Tibial nerve (tissue), 4 donors: Measurements from ENCODE around the gene ABCA9. TPM values are rescaled to one million over a fixed set of nuclear protein-coding genes. Genes with fewer than 3 reads are reported as not detected.

Experiments
- DNase-seq, 2 donors: peaks; one replicate each; pipeline ENCODE4 v3.0.0-alpha.2; 2019; ENCODE audit warnings: low spot score in 2 of 2
- H3K27ac ChIP-seq, 4 donors: fragments of 200-600 bp; sonication (generic) in 3 of 4; one replicate each; pipeline ENCODE4 v1.5.1; 2017 to 2019; ENCODE audit warnings: mild to moderate bottlenecking in 1 of 4
- H3K27me3 ChIP-seq, 2 donors: fragments of 200-600 bp; sonication (generic) in 1 of 2; one replicate each; pipeline versions ENCODE4 v1.5.1 to v1.6.0; 2017 to 2019
- H3K36me3 ChIP-seq, 3 donors: fragments of 200-600 bp; sonication (generic); one replicate each; pipeline ENCODE4 v1.5.1; 2018 to 2019
- H3K4me1 ChIP-seq, 4 donors: fragments of 200-600 bp; sonication (generic) in 3 of 4; one replicate each; pipeline ENCODE4 v1.5.1; 2017 to 2019
- H3K4me3 ChIP-seq, 4 donors: fragments of 200-600 bp; sonication (generic) in 3 of 4; one replicate each; pipeline ENCODE4 v1.5.1; 2017 to 2019; ENCODE audit warnings: mild to moderate bottlenecking in 1 of 4, moderate library complexity in 1 of 4
- H3K9me3 ChIP-seq, 4 donors: fragments of 200-600 bp; sonication (generic) in 3 of 4; one replicate each; pipeline ENCODE4 v1.5.1; 2017 to 2019
- EP300 ChIP-seq, 2 donors: sonication (generic); formaldehyde crosslinking; IDR thresholded peaks; one replicate each; pipeline ENCODE4 v1.6.1; 2017; ENCODE audit warnings: antibody characterized with exemption in 2 of 2, mild to moderate bottlenecking in 1 of 2
- POLR2A ChIP-seq, 2 donors: fragments of 450-650 bp; IDR thresholded peaks; one replicate each; pipeline ENCODE4 v1.6.1; 2017; ENCODE audit warnings: antibody characterized with exemption in 2 of 2, mild to moderate bottlenecking in 2 of 2, moderate library complexity in 2 of 2
- WGBS, 2 donors: methylation state at CpG; one replicate each; pipeline ENCODE4 v1.1.5; 2018; 5-methylcytosine and 5-hydroxymethylcytosine counted together
- total RNA-seq, 4 donors: library from RNA; depleted of rRNA; stranded (reverse); fragments of >200 nt; gene quantifications; one replicate each; pipeline ENCODE4 v1.1.0, GENCODE V29; 2016
- TF ChIP-seq, protein P1 (sequence below), 5 experiments: fragments of 200-600 bp in 3 of 5; fragments of 450-650 bp in 2 of 5; sonication (generic) in 3 of 5; IDR thresholded peaks; one replicate each; pipeline ENCODE4 v1.5.1; 2016 to 2019; ENCODE audit warnings: antibody characterized with exemption in 5 of 5, mild to moderate bottlenecking in 3 of 5, moderate library complexity in 2 of 5

The ABCA9 gene
- total RNA-seq, 4 donors from 2014 or later, result 108 to 170 (median 124) TPM

DNA sequence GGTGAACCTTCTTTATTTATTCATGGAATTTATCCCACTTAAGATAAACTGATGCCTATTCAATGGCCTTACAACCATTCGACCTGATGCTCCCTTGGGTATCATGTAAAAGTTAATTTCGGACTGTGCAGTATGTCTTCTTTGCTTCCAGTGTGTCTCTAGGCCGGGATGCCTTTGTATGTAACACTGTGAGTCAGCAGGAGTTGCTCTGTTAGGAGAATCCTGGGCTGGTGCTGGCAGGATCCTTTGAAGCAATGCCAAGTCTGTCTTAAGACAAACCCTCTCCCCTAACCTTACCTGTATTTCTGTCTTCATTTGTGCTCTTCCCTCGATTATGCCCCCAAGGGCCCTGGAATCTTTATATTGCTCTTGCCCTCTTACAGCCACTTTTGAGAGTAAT is 67.6 kb downstream of the ABCA9 start:
- TF ChIP-seq EP300 (IDR thresholded peaks at IDR 0.05) (no peak), POLR2A (IDR thresholded peaks at IDR 0.05) (no peak)
- TF ChIP-seq, protein P1, sequence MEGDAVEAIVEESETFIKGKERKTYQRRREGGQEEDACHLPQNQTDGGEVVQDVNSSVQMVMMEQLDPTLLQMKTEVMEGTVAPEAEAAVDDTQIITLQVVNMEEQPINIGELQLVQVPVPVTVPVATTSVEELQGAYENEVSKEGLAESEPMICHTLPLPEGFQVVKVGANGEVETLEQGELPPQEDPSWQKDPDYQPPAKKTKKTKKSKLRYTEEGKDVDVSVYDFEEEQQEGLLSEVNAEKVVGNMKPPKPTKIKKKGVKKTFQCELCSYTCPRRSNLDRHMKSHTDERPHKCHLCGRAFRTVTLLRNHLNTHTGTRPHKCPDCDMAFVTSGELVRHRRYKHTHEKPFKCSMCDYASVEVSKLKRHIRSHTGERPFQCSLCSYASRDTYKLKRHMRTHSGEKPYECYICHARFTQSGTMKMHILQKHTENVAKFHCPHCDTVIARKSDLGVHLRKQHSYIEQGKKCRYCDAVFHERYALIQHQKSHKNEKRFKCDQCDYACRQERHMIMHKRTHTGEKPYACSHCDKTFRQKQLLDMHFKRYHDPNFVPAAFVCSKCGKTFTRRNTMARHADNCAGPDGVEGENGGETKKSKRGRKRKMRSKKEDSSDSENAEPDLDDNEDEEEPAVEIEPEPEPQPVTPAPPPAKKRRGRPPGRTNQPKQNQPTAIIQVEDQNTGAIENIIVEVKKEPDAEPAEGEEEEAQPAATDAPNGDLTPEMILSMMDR (IDR thresholded peaks at IDR 0.05), result no peak
- peaks cover 0 to 65% (median 0%) of the 10 kb centered on the region in 3 donors for H3K36me3 ChIP-seq
- H3K27ac ChIP-seq, result no peak overlapping the region
- H3K4me1 ChIP-seq, result no peaks in the 10 kb centered on the region
- no peaks in the 10 kb centered on the region for H3K27me3 ChIP-seq
- H3K9me3 ChIP-seq, result no peaks in the 10 kb centered on the region
- WGBS, 2 donors, result 59 to 65% methylated on average over 4 of the region's 4 CpGs
- DNase-seq, result no peak
- H3K4me3 ChIP-seq, result no peak overlapping the region

DNA sequence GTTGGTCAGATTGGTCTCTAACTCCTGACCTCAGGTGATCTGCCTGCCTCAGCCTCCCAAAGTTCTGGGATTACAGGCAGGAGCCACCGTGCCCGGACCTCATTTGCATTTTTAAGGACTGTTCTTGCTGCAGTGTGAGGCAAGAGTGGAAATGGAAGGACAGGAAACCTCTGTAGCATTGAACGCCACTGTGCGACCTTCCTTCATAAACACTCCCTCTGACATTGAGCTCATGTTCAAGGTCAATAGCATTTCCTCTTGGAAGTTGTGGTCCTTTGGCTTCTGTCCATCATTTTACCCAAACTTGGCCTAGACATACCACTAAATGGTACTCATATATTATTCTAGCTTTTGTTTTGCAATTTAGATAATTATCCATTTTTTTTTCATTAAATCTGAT is 72.8 kb downstream of the ABCA9 start:
- peaks cover 0 to 94% (median 0%) of the 10 kb centered on the region in 3 donors for H3K36me3 ChIP-seq
- WGBS, 2 donors, result 68 to 83% methylated on average over 4 of the region's 4 CpGs
- H3K27me3 ChIP-seq, result no peaks in the 10 kb centered on the region
- TF ChIP-seq, protein P1 (IDR thresholded peaks at IDR 0.05), result no peak
- TF ChIP-seq EP300 (IDR thresholded peaks at IDR 0.05) (no peak), POLR2A (IDR thresholded peaks at IDR 0.05) (no peak)
- H3K9me3 ChIP-seq, result no peaks in the 10 kb centered on the region
- H3K4me1 ChIP-seq, result no peaks in the 10 kb centered on the region
- H3K27ac ChIP-seq, result no peak overlapping the region
- no peak overlapping the region for H3K4me3 ChIP-seq
- no peak for DNase-seq

DNA sequence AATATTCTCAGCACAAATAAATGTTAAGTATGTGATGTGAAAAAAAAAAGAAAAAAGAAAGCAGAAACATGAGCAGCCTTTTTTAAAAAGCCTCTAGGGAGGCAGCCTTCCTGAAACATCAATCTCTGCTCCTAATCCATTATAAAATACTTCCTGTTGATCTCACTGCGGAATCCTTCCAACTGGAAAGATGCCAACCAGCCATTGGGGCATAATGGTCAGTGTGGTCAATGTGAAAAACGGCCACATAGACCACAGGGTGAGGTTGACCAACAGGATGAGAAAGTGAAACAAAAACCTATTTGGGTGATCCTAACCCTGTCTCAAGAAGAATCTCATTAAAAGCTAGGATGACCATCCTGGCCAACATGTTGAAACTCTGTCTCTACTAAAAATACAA is 79.4 kb downstream of the ABCA9 start:
- no peaks in the 10 kb centered on the region for H3K27me3 ChIP-seq
- peaks cover 0 to 13% (median 6%) of the 10 kb centered on the region in 4 donors for H3K4me1 ChIP-seq
- peak; percentile 68 to 84 for DNase-seq
- TF ChIP-seq, protein P1 (IDR thresholded peaks at IDR 0.05), result no peak
- TF ChIP-seq EP300 (IDR thresholded peaks at IDR 0.05) (peak in 1 of 2 donors; percentile 81), POLR2A (IDR thresholded peaks at IDR 0.05) (no peak)
- peaks cover 0 to 61% (median 0%) of the 10 kb centered on the region in 3 donors for H3K36me3 ChIP-seq
- WGBS, 2 donors, result 1 to 3% methylated on average over 2 of the region's 2 CpGs
- H3K9me3 ChIP-seq, result no peaks in the 10 kb centered on the region
- peak overlapping the region in 3 of 4 donors; percentile 7 to 68 (median 38) for H3K27ac ChIP-seq
- H3K4me3 ChIP-seq, result no peak overlapping the region

DNA sequence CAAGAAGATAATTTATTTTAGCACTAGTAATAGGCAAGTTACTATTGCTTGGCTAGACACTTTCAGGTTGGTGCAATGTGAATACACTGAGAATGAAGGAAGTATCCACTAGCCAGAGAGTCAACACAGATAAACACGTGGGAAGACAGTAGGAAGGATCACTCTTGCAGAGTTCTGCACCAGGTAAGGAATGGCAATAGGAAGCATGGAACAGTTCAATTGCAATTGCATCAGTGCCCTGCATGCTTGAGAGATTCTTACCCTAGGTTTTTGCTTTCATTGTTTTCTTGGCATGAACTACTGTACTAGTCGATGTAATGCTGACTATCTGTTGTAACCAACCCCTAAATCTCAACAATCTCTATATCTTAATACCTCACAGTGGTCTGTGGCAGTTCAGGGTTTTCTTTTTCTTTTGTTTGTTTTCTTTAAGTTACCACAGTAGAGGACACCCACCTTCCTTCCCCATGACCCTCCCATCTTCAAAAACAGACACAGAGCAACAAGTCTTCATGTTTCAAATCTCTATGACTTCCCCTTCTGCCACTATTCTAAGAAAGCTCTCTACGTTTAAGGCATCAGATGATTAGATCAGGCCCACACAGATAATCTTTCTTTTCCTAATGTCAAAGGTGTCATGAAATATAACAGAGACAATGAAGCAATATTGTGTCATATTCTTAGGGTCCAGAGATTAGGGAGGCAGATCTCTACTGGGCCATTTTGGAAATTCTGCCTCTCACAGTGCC is 87.5 kb downstream of the ABCA9 start:
- H3K36me3 ChIP-seq, result peaks cover 0 to 33% (median 0%) of the 10 kb centered on the region in 3 donors
- H3K27ac ChIP-seq, result peak overlapping the region in 1 of 4 donors; percentile 72
- WGBS, 2 donors, result 49 to 51% methylated on average over 3 of the region's 3 CpGs
- TF ChIP-seq, protein P1 (IDR thresholded peaks at IDR 0.05), result no peak
- no peak for TF ChIP-seq EP300 (IDR thresholded peaks at IDR 0.05)
- TF ChIP-seq POLR2A (IDR thresholded peaks at IDR 0.05), result no peak
- H3K27me3 ChIP-seq, result no peaks in the 10 kb centered on the region
- no peak for DNase-seq
- H3K4me3 ChIP-seq, result no peak overlapping the region
- H3K9me3 ChIP-seq, result no peaks in the 10 kb centered on the region
- H3K4me1 ChIP-seq, result peaks cover 0 to 35% (median 4%) of the 10 kb centered on the region in 4 donors

DNA sequence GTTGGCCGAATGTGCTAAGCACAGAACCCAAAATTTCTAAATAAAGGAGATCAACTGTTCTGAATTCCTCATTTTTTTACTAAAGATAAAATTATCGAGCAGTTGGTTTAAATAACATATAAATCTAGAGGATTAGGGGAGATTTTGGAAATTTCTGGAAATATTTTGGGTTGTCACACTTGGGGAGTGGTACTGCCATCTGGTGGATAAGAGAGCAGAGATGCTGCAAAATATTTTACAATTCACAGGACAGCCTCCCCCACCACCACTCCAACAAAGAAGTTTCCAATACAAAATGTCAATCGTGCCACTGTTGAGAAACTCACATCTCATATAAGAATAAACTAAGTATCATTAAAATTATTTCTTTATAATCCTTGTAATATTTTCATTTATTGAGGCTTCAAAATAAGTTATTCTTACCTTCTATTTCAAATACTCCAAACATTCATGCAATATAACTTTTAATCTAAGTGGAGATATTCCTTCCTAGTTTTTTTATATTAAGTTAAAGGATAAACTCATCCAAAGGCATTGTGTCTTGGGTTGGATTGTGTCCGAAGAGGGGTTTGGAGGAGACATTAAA is 88.5 kb downstream of the ABCA9 start:
- peaks cover 0 to 35% (median 4%) of the 10 kb centered on the region in 4 donors for H3K4me1 ChIP-seq
- no peak for TF ChIP-seq POLR2A (IDR thresholded peaks at IDR 0.05)
- TF ChIP-seq EP300 (IDR thresholded peaks at IDR 0.05), result no peak
- TF ChIP-seq, protein P1 (IDR thresholded peaks at IDR 0.05), result peak; percentile 57 to 80 (median 72)
- H3K9me3 ChIP-seq, result no peaks in the 10 kb centered on the region
- 38 to 40% methylated on average over 4 of the region's 4 CpGs for WGBS, 2 donors
- H3K27me3 ChIP-seq, result no peaks in the 10 kb centered on the region
- H3K27ac ChIP-seq, result peak overlapping the region; percentile 5 to 72 (median 48)
- no peak overlapping the region for H3K4me3 ChIP-seq
- peak in 1 of 2 donors; percentile 36 for DNase-seq
- peaks cover 0 to 25% (median 0%) of the 10 kb centered on the region in 3 donors for H3K36me3 ChIP-seq
